Mucosa of stomach (tissue), 1 donor: Measurements from ENCODE around the gene CELF4.

Experiments
- H3K27me3 ChIP-seq: one replicate; pipeline ENCODE4 v1.7.0; 2013; ENCODE audit warnings: mild to moderate bottlenecking, low read length; ENCODE audit not compliant: control insufficient read depth, insufficient read depth
- H3K36me3 ChIP-seq: one replicate; pipeline ENCODE4 v1.7.0; 2013; ENCODE audit warnings: low read length; ENCODE audit not compliant: control insufficient read depth, insufficient read depth
- H3K4me1 ChIP-seq: one replicate; pipeline ENCODE4 v1.7.0; 2013; ENCODE audit warnings: mild to moderate bottlenecking, low read length; ENCODE audit not compliant: control insufficient read depth, insufficient read depth
- H3K4me3 ChIP-seq: one replicate; pipeline ENCODE4 v1.7.0; 2013; ENCODE audit warnings: low read length
- H3K9ac ChIP-seq: one replicate; pipeline ENCODE4 v1.7.0; 2013; ENCODE audit warnings: mild to moderate bottlenecking, low read length, moderate library complexity
- H3K9me3 ChIP-seq: one replicate; pipeline ENCODE4 v1.7.0; 2013; ENCODE audit warnings: mild to moderate bottlenecking, low read length, moderate library complexity; ENCODE audit not compliant: control insufficient read depth
- donor health status: Pancreatic carcinoma.

The CELF4 gene

DNA sequence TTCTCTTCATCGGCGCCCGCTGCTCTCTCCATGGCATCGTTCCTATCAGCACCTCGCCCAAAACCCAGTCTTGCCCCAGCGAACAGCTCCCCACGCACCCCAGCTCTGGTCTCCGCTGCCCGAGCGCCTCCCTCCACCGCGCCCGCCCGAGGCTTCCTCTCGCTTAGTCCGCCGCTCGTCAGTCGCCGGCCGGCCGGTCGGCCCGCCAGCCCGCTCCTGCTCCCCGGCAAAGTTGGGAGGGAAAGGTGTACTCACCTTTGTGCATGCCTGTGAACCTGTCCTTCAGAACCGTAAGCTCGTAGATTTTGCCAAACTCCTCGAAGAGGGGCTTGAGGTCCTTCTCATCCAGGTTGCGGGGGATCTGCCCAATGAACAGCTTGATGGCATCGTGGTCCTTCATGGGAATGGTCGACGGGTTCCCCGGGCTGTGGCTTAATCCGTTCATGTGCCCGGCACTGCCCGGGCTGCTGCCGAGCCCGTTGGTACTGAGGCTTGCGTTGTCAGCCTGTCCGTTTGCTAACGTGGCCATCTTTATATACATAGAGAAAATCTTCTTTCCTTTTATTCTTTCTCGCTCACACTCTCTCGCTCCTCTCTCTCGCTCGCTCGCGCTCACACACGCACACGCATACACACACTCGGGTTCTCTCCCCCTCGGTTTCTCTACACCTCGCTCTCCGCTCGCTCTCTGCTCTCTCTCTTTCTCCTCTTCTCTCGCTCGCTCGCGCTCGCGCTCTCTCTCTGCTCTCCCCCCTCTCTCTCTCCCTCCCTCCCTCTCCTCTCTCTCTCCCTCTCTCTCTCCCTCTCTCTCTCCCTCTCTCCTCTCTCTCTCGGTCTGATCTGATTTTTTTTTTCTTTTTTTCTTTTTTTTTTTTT is at the start of gene CELF4:
Gene CELF4, minus strand, starts transcription at position 698 of the 876 bp plus-strand sequence.
- Histone ChIP-seq H3K9me3 (no peaks in the 10 kb centered on the region), H3K36me3 (no peaks in the 10 kb centered on the region), H3K4me3 (peak within 1 kb of the TSS; percentile 71), H3K27me3 (peaks cover 60% of the 10 kb centered on the region), H3K4me1 (no peaks in the 10 kb centered on the region), H3K9ac (no peak within 1 kb of the TSS)

DNA sequence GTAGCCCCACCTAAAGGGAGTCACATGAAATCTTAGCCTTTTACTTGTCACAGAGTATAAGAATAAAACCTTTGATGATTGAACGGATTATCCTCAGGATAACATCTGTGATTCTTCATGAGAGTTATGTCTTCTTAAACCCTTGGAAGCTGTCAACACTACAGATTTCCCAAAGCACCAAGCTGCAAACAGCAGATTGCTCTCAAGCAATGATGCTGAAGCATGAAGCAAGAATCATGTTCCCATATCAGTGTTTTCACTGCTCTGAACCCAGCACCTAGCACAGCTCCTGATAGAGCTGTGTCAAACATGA is 47.6 kb upstream of the CELF4 start:
- no peaks in the 10 kb centered on the region for H3K4me1 ChIP-seq
- no peak overlapping the region for H3K4me3 ChIP-seq
- no peaks in the 10 kb centered on the region for H3K27me3 ChIP-seq
- H3K36me3 ChIP-seq = no peaks in the 10 kb centered on the region
- no peaks in the 10 kb centered on the region for H3K9me3 ChIP-seq
- H3K9ac ChIP-seq = no peak overlapping the region

DNA sequence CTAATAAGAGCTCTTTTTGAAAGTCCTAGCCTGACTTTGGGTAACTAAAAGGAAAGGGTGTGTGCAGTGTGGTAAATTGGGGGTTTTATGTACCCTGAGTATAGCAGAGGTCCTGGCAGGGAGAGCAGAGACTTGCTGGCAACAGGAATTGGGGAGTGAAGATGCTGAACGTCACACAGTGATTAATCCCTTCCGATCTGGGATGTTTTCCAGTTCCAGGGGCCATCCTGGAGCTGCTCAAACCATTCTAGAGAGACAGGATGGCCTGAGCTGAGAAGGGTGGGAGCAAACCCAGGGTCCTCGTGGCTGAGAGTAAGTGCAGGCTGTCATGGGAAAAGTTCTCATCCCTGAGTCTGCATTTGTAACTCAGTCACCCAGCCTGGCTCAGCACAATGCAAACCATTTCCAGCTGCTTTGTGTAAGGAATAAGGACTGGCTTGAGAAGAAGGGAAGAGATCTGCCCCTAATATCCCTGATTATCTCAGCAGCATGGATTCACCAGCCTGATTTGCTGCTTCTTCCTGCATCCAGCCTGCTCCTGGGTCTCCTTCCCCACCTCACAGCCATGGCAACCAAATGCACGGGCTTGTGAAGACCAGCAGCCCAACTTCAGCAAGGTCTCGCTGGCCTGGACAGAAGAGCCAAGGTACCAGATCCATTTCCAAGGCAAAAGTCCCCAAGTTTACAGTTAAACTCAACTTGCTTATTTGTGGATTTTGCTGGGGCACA is 47.1 kb upstream of the CELF4 start:
- Histone ChIP-seq H3K9ac (no peak overlapping the region), H3K4me3 (no peak overlapping the region), H3K27me3 (no peaks in the 10 kb centered on the region), H3K36me3 (no peaks in the 10 kb centered on the region), H3K4me1 (no peaks in the 10 kb centered on the region), H3K9me3 (no peaks in the 10 kb centered on the region)

- no peaks in the 10 kb centered on the region for H3K27me3 ChIP-seq
- H3K4me1 ChIP-seq = no peaks in the 10 kb centered on the region
- no peaks in the 10 kb centered on the region for H3K9me3 ChIP-seq
- no peak overlapping the region for H3K4me3 ChIP-seq
- no peak overlapping the region for H3K9ac ChIP-seq
- no peaks in the 10 kb centered on the region for H3K36me3 ChIP-seq
These were observed 46.1 kb upstream of the CELF4 start for GRCh38 chr18:37611614-37612279.

GRCh38 chr18:37608876-37609275 is 43.3 kb upstream of the CELF4 start:
- no peak overlapping the region for H3K9ac ChIP-seq
- no peaks in the 10 kb centered on the region for H3K27me3 ChIP-seq
- no peaks in the 10 kb centered on the region for H3K4me1 ChIP-seq
- H3K36me3 ChIP-seq = no peaks in the 10 kb centered on the region
- no peak overlapping the region for H3K4me3 ChIP-seq
- H3K9me3 ChIP-seq = no peaks in the 10 kb centered on the region

GRCh38 chr18:37607281-37607680 is 41.7 kb upstream of the CELF4 start:
- Histone ChIP-seq H3K36me3 (no peaks in the 10 kb centered on the region), H3K4me1 (no peaks in the 10 kb centered on the region)

DNA sequence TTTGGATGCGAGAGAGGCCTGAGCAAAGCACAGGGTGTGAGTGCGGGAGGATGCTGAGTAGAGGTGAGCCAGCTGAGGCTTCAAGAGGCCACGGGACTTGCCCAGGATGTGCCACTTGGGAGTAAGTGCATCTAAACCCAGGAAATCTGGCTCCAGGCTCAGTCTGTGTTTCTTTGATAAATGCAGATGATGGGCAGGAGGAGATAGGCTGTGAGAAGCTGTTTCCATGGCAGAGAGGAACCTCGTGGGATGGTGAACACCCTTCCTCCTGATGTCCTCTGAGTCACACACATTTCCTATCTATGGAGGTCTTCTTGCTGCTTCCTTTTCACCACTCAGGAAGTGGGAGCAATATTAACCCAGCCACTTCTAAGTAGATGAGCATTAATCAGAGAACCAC is 38.4 kb upstream of the CELF4 start:
- Histone ChIP-seq H3K36me3 (no peaks in the 10 kb centered on the region), H3K27me3 (no peaks in the 10 kb centered on the region), H3K4me3 (no peak overlapping the region), H3K4me1 (no peaks in the 10 kb centered on the region), H3K9me3 (no peaks in the 10 kb centered on the region), H3K9ac (no peak overlapping the region)

More at GRCh38 chr18:37607281-37607680, 41.7 kb upstream of the CELF4 start:
- H3K9ac ChIP-seq = no peak overlapping the region
- H3K9me3 ChIP-seq = no peaks in the 10 kb centered on the region
- no peak overlapping the region for H3K4me3 ChIP-seq
- no peaks in the 10 kb centered on the region for H3K27me3 ChIP-seq

GRCh38 chr18:37598966-37599896 is 33.6 kb upstream of the CELF4 start:
- Histone ChIP-seq H3K27me3 (no peaks in the 10 kb centered on the region), H3K36me3 (no peaks in the 10 kb centered on the region), H3K9me3 (no peaks in the 10 kb centered on the region), H3K4me3 (no peak overlapping the region), H3K9ac (no peak overlapping the region), H3K4me1 (no peaks in the 10 kb centered on the region)

DNA sequence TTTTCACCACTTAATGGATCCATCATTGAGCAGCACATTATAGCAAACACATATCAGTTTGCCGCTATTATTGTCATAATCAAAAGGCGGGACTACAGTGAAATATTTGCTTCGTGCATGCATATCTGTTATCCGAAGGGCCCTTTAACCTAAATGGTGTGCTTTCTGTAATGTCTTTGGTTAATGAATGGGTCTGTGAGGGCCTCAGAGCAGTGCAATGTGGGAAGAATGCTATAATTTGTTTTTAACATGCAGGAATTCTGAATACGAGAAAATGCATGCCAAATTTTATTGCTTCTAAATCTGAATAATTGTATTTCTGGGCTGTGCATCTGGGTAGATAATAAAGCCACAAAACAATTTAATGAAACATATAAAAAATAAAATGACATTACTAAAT is 32.8 kb upstream of the CELF4 start:
- no peak overlapping the region for H3K4me3 ChIP-seq
- H3K9ac ChIP-seq = no peak overlapping the region
- no peaks in the 10 kb centered on the region for H3K4me1 ChIP-seq
- H3K36me3 ChIP-seq = no peaks in the 10 kb centered on the region
- no peaks in the 10 kb centered on the region for H3K9me3 ChIP-seq
- H3K27me3 ChIP-seq = no peaks in the 10 kb centered on the region

DNA sequence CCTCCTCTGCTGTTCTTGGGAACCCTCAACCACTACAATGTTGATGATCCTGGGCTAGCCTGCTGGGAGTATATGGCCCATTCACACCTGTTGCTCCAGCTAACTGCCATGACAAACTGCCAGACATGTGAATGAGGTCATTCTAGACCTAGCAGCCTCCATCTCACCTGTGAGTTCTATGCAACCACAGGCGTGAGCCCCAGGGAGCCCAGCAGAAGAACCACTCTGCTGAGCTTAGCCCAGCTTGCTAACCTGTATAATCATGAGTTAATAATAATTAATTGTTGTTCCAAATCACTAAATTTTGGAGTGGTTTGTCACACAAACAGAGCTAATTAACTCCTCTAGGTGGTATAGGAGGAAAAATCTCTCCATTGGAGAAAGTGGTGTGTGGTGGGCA is 24.7 kb upstream of the CELF4 start:
- no peaks in the 10 kb centered on the region for H3K4me1 ChIP-seq
- no peaks in the 10 kb centered on the region for H3K36me3 ChIP-seq
- H3K9ac ChIP-seq = no peak overlapping the region
- H3K4me3 ChIP-seq = no peak overlapping the region
- no peaks in the 10 kb centered on the region for H3K9me3 ChIP-seq
- no peaks in the 10 kb centered on the region for H3K27me3 ChIP-seq

DNA sequence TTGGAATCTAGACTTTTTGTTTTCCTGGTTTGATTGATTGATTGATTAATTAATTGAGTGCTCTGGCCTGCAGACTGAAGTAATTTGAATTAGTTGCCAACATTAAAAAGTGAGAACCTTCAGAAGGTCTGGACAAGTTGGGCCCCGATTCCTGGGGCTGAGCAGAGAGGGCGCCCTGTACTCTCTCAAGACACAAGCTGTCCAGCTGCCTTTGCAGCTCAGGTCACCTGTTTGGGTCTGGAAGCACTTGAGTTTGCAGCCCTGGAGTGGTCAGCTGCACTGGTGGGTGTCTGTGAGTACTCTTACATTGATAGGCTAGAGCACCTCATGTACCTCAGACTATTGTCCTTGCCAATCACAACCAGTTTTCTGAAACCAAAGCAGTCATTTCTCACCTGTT is 22.7 kb upstream of the CELF4 start:
- H3K4me3 ChIP-seq = no peak overlapping the region
- H3K27me3 ChIP-seq = no peaks in the 10 kb centered on the region
- H3K36me3 ChIP-seq = no peaks in the 10 kb centered on the region

More for the DNA sequence above, 22.7 kb upstream of the CELF4 start:
- H3K9me3 ChIP-seq = no peaks in the 10 kb centered on the region
- no peaks in the 10 kb centered on the region for H3K4me1 ChIP-seq
- H3K9ac ChIP-seq = no peak overlapping the region
